ENCODE results near the gene CDYL.
"Not testable (repeated sequence)": the region's sequence is repeated elsewhere in the genome, so short reads cannot be mapped to it uniquely, and the experiment has no call there.

The CDYL gene

DNA sequence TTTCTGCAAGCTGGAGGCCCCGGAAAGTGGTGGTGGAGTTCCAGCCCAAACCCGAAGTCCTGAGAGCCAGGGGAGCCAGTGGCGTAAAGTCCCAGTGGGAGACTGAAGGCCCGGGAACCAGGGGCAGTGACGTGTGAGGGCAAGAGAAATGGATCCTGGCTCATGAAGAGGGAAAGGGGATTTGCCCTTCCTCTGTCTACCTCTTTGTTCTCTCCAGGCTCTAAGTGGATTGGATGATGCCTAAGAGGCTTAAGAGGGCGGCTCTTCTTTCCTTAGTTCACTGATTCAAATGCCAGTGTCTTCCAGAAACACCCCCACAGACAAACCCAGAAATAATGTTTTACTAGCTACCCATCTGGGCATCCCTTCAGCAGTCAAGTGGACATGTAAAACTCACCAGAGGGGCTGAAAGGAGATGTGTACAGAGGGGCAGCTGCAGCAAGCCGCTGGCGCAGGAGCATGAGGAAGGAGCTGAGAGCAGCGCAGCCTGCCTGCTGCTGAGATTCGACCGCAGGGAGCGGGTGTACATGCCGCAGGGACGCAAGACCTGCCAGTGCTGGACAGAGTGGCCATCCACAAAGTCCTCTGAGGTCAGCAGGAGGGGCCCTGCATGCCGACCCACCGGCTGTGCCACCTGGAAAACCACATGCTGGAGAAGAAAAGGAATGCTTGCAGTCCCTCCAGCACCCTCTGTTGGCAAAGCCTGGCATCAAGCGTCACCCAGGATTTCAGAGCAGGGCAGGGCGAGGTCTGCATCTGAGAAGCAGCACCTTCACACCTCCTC, 29.5 kb downstream of the CDYL start:
- DNase-seq = no peak

DNA sequence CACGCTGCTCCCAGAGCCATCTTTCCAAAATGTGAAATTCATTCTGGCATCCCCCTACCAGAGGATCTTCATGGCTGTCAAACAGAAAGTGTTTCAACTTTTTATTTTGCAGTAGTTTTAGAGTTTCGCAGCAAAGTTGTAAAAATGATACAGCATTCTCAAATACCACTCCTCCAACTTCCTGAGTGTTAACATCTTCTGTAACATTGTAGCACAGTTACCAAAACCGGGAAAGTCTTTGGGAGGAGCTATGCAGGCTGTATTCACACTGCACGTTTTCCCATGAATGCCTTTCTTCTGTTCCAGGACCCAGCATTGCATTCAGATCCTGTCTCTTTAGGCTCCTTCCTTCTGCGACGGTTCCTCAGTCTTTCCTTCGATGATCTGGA, 30.1 kb downstream of the CDYL start:
- DNase-seq = no peak

DNA sequence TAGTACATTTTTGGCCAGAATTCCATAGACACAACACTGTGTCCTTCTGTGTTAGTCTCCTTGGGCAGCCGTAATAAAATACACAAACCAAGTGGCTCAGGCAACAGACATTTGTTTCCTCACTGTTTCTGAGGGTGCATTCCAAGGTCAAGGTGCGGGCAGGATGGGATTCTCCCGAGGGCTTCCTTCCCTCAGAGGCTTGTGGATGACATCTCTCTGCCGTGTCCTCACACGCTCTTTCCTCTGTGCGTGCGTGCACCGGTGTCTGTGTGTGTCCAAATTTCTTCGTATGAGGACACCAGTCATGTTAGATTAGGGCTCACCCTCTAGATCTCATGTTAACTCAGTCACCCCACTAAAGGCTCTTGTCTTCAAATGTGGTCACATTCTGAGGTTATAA, 30.6 kb downstream of the CDYL start:
- DNase-seq = no peak

DNA sequence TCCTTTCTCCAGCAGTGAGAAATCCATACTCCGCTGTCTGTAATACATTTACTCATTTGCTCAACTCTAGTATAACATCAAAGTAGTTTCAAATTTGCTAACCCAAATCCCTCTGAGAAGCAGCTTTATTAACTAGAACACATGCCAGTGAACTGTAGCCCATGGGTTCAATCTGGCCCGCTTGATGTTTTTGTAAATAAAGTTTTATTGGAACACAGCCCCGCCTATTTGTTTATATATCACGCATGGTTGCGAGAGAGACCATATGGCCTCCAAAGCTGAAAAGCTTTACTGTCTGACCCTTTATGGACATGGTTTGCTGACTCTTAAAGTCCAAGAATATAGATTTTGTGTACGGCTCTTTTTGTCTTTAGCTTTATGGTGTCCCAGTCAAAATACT, 32.2 kb downstream of the CDYL start:
- no peak for DNase-seq

GRCh38 chr6:4809999-4810918, 34.1 kb downstream of the CDYL start:
- DNase-seq = no peak

- DNase-seq = no peak
Observed at GRCh38 chr6:4812068-4812467, 35.9 kb downstream of the CDYL start.

DNA sequence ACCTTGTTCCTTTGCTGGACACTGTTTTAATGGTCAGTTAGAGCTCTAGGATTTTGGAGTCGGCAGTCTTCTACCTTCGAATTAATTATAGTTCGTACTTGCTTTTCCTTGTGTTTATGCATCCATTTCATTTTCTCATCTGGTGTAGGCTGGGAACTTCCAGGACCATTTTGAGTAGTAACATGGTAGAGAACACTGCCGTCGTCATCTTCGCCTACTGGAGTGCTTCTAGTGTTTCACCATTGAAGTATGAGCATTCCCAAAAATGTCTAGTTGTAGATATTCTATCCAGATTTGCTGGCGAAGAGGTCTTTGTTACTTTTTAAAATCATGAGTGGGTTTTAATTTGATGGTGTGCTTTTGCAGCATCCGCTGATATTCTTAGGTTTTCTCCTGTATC, 36.9 kb downstream of the CDYL start:
- no peak for DNase-seq

DNA sequence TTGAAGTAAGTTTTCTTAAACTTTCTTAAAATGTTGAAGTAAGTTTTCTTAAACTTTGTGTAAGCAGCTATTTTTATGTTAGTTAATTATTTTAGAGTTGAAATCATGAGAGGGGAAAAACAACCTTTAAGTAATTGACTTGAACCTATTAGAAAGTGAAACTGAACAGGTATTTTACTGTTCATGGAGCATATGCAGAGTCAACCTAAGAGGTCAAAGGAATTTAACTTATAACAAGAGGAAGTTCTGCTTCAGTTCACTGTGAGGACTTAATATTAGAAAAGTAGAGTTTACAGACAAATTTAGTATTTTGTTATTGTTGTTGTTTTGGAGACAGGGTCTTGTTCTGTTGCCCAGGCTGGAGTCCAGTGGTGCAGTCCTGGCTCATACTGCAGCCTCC, 38.0 kb downstream of the CDYL start:
- no peak for DNase-seq

- DNase-seq = no peak
Observed at GRCh38 chr6:4814987-4815386, 38.8 kb downstream of the CDYL start.

GRCh38 chr6:4815584-4815983, 39.4 kb downstream of the CDYL start:
- no peak for DNase-seq

DNA sequence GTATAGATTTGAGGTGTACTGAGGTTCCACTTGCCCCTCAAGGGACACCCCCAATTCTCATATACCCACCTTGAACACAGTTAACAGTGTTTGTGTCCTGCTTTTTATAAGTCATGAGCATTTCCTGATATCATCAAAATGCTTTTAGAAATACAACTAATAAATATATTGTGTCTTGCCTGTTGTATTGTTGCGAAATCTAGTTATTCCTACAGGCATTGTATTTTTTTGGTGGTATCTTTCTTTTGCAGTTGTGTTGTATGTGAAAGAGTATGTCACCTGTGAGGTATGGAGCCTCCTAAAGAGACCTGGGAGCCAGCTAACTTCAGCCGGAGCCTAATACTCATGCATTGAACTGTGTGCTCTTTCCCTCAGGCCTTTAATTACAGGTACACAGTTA, 40.7 kb downstream of the CDYL start:
- DNase-seq = no peak

- DNase-seq = no peak
Observed at GRCh38 chr6:4817551-4817950, 41.3 kb downstream of the CDYL start.

DNA sequence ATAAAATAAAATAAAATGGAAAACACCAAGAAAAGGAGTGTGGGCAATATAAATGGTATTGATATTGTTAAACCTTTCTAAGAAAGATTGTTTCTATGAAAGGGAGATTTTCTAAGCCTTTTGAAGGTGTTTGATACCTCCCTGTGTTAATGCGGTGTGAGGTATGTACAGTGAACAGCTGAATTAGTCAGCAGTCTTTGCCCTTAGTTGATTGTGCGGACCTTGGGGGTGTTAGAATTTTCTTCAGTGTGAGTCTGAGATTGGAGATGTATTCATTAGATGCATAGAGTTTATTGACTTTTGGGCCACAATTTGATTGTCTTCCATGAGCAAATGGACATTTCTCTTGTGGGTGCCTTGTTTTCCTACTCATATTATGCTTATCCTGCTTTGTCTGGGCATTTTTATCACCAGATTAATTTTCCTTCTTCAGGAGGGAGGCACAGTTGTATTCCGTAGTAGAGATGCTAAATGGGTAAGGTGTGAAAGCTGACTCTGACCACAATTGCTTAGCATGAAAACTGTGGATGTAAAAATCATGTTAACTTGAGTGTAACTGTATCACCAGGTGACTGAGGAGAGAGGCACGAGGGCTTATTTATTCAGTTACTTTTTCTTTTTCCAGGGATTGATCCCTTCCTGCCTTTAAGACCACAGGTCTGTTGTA, 42.2 kb downstream of the CDYL start:
- no peak for DNase-seq

- DNase-seq = no peak
Observed at GRCh38 chr6:4819706-4820283, 43.6 kb downstream of the CDYL start.

GRCh38 chr6:4820704-4821276, 44.6 kb downstream of the CDYL start:
- DNase-seq = no peak

GRCh38 chr6:4822476-4822875, 46.3 kb downstream of the CDYL start:
- DNase-seq = no peak

DNA sequence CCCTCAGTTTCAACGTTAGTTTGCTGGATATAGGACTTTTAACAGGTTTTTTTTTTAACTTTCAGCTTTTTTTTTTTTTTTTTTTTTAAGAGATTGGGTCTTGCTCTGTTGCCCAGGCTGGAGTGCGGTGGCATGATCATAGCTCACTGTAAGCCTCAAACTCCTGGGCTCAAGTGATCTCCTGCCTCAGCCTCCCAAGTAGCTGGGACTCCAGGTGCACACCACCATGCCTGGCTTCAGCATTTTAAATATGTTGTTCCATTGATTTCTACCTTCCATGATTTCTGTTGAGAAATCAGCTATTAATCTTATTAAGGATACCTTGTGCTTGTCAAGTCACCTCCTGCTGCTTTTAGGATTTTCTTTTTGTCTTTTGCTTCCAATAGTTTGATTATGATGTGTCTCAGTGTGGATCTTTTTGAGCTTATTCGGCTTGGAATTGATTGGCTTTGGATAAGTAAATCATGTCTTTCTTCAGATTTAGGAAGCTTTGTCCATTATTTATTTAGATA, 52.0 kb downstream of the CDYL start:
- no peak for DNase-seq

DNA sequence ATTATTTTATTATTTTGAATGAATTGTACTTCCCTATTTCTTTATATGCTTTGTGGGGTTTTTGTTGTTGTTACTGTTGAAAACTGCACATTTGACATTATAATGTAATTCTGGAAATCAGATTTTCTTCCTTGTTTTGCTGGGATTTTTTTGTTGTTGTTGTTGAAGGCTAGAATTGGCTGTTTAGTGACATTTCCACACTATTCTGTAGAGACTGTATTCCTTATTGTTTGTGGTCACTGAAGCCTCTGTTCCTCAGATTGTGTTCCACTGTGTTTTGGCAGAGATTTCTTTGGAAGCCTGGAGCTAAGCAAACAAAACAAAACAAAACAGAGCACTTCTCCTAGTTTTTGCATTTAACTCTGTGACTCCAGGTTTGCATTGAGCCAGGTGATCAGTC, 52.9 kb downstream of the CDYL start:
- no peak for DNase-seq

- DNase-seq = not testable (repeated sequence)
Observed at GRCh38 chr6:4835540-4835939, 59.3 kb downstream of the CDYL start.

DNA sequence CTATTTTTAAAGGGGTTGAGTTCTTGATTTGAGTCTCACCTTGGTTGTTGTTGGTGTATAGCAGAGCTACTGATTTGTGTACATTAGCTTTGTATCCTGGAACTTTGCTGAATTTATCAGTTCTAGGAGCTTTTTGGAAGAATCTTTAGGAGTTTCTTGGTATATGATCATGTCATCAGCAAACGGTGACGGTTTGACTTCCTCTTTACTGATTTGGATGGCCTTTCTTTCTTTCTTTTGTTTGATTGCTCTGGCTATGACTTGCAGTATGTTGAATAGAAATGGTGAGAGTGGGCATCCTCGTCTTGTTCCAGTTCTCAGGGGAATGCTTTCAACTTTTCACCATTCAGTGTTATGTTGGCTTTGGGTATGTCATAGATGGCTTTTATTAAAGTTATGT, 64.0 kb downstream of the CDYL start:
- DNase-seq = no peak

- no peak for DNase-seq
Observed at GRCh38 chr6:4844108-4844507, 67.9 kb downstream of the CDYL start.

DNA sequence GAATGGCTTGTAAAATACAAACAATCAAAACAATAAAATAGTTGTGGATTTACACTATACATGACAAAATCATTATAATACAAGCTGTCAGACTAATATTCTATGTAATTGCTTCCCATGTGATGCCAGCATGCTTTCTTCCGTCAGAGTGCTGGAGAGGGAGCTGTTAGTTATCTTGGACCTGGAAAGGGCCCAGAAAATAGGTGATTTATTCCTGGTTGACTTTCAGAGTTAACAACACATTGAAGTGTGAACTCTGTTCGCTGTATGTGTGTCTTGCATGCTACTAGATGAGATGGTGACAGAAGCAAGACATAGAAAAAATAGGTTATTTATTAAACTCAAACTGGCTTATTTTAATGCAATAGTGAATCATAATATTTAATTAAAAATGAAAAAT, 70.2 kb downstream of the CDYL start:
- DNase-seq = no peak
